MM.1S (cell line): Measurements from ENCODE around the gene EIF3F.

Experiments used
- EZH2 ChIP-seq: fragments of 300-600 bp; sonication (generic); optimal IDR thresholded peaks from 2 replicates; pipeline ENCODE3; 2017; ENCODE audit warnings: low read depth, mild to moderate bottlenecking, antibody characterized with exemption, low read length, mixed read lengths
- EZH2phosphoT487 ChIP-seq: fragments of 300-600 bp; sonication (generic); IDR thresholded peaks from 2 replicates; pipeline ENCODE4 v1.6.1; 2018; ENCODE audit warnings: antibody characterized with exemption, low read length
- TF ChIP-seq, protein P1 (sequence below): fragments of 300-600 bp; sonication (generic); IDR thresholded peaks from 2 replicates; pipeline ENCODE4 v1.5.1; 2016; ENCODE audit warnings: antibody characterized with exemption, low read length, mixed read lengths

DNA sequence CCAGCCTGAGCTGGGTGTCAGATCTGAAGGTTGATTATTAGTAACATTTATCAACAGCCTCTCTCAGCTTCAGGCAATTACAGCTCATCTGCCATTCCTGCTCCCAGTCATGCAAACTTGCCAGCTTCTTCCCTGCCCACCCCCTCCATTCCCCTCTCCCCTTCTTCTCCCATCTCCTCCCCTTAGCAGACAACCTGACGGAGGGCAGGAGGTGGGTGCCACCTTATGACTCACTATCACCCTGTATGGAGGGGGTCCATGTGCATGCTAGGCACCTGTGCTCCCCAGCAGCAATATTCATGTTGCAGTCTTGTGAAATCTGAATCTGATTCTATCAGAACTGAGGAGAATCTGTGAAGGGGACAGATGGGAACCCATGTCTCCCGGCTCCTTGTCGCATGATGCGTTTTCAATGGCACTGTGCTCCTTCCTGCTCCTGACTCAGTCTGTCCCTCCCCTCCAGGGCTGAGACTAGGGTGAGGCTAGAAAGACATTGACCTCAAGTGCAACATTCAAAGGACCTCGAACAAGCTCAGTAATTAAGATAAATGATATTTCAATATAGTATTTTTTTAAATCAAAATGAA lies 47.6 kb downstream of the EIF3F start:
- TF ChIP-seq, protein P1, sequence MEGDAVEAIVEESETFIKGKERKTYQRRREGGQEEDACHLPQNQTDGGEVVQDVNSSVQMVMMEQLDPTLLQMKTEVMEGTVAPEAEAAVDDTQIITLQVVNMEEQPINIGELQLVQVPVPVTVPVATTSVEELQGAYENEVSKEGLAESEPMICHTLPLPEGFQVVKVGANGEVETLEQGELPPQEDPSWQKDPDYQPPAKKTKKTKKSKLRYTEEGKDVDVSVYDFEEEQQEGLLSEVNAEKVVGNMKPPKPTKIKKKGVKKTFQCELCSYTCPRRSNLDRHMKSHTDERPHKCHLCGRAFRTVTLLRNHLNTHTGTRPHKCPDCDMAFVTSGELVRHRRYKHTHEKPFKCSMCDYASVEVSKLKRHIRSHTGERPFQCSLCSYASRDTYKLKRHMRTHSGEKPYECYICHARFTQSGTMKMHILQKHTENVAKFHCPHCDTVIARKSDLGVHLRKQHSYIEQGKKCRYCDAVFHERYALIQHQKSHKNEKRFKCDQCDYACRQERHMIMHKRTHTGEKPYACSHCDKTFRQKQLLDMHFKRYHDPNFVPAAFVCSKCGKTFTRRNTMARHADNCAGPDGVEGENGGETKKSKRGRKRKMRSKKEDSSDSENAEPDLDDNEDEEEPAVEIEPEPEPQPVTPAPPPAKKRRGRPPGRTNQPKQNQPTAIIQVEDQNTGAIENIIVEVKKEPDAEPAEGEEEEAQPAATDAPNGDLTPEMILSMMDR: no peak
- TF ChIP-seq EZH2phosphoT487 (no peak), EZH2 (no peak)
